Loucy (cell line): Measurements from ENCODE around the gene SMIM17.

Experiments
- H2AFZ ChIP-seq: fragments of 200-600 bp; sonication (generic); 2 replicates; pipeline ENCODE4 v1.6.0; 2016; ENCODE audit warnings: antibody characterized with exemption, mild to moderate bottlenecking, low read length, moderate library complexity
- H3F3A ChIP-seq: fragments of 200-600 bp; 2 replicates; pipeline ENCODE4 v1.6.0; 2016; ENCODE audit warnings: antibody characterized with exemption, low read depth, mild to moderate bottlenecking
- H3K27me3 ChIP-seq: fragments of 200-600 bp; sonication (generic); 2 replicates; pipeline ENCODE4 v1.6.1; 2014; ENCODE audit warnings: low read length, mild to moderate bottlenecking; ENCODE audit not compliant: insufficient read depth, poor library complexity, severe bottlenecking
- H3K36me3 ChIP-seq: fragments of 200-600 bp; sonication (generic); 2 replicates; pipeline ENCODE4 v1.6.1; 2016; ENCODE audit warnings: low read length; ENCODE audit not compliant: insufficient read depth
- H3K4me1 ChIP-seq: fragments of 200-600 bp; sonication (generic); 2 replicates; pipeline ENCODE4 v1.5.1; 2014; ENCODE audit warnings: low read length, mild to moderate bottlenecking; ENCODE audit not compliant: insufficient read depth, poor library complexity, severe bottlenecking
- H3K4me2 ChIP-seq: fragments of 200-600 bp; sonication (generic); 2 replicates; pipeline ENCODE4 v1.6.0; 2014; ENCODE audit warnings: antibody characterized with exemption, low read length, low read depth, mild to moderate bottlenecking; ENCODE audit not compliant: poor library complexity, severe bottlenecking
- H3K4me3 ChIP-seq: fragments of 200-600 bp; sonication (generic); 2 replicates; pipeline ENCODE4 v1.5.1; 2014; ENCODE audit warnings: low read length, mild to moderate bottlenecking, mixed read lengths; ENCODE audit not compliant: poor library complexity, severe bottlenecking
- H3K79me2 ChIP-seq: fragments of 200-600 bp; sonication (generic); 2 replicates; pipeline ENCODE4 v1.6.1; 2014; ENCODE audit warnings: low read length; ENCODE audit not compliant: insufficient read depth
- H3K9ac ChIP-seq: fragments of 200-600 bp; sonication (generic); 2 replicates; pipeline ENCODE4 v1.6.0; 2014; ENCODE audit warnings: mild to moderate bottlenecking, low read depth, low read length, moderate library complexity; ENCODE audit not compliant: poor library complexity, severe bottlenecking
- H3K9me2 ChIP-seq: fragments of 200-600 bp; sonication (generic); replicated peaks from 2 replicates; pipeline ENCODE4 v1.6.1; 2016; ENCODE audit warnings: low read depth, low read length, mixed read lengths
- H3K9me3 ChIP-seq: fragments of 200-600 bp; sonication (generic); 2 replicates; pipeline ENCODE4 v1.6.1; 2014; ENCODE audit warnings: mild to moderate bottlenecking, antibody characterized with exemption, low read length, low read depth; ENCODE audit not compliant: insufficient read depth
- H4K20me1 ChIP-seq: fragments of 200-600 bp; sonication (generic); 2 replicates; pipeline ENCODE4 v1.6.0; 2014; ENCODE audit warnings: antibody characterized with exemption, low read length, mild to moderate bottlenecking; ENCODE audit not compliant: insufficient read depth, poor library complexity, severe bottlenecking
- CTCF ChIP-seq: fragments of 200-600 bp; sonication (generic); conservative IDR thresholded peaks from 2 replicates; pipeline ENCODE4 v1.5.1; 2014; ENCODE audit warnings: mild to moderate bottlenecking, antibody characterized with exemption, low read length
- EZH2phosphoT487 ChIP-seq: fragments of 200-600 bp; IDR thresholded peaks from 2 replicates; pipeline ENCODE4 v1.6.1; 2018; ENCODE audit warnings: antibody characterized with exemption, mild to moderate bottlenecking, moderate library complexity, borderline replicate concordance

Gene SMIM17

GRCh38 chr19:56701895-56702294, 58.9 kb downstream of the SMIM17 start:
- no peaks in the 10 kb centered on the region for H3F3A ChIP-seq

GRCh38 chr19:56705939-56706338, 63.0 kb downstream of the SMIM17 start:
- no peak overlapping the region for H3K4me2 ChIP-seq

More at GRCh38 chr19:56701895-56702294, 58.9 kb downstream of the SMIM17 start:
- no peak overlapping the region for H2AFZ ChIP-seq
- H3K9me3 ChIP-seq = no peaks in the 10 kb centered on the region
- H3K79me2 ChIP-seq = no peaks in the 10 kb centered on the region
- H3K4me3 ChIP-seq = no peak overlapping the region
- no peaks in the 10 kb centered on the region for H3K36me3 ChIP-seq
- no peak for TF ChIP-seq CTCF
- no peak for TF ChIP-seq EZH2phosphoT487
- H3K9ac ChIP-seq = no peak overlapping the region
- no peaks in the 10 kb centered on the region for H3K4me1 ChIP-seq
- H3K4me2 ChIP-seq = no peak overlapping the region
- H3K9me2 ChIP-seq = no peaks in the 10 kb centered on the region
- H3K27me3 ChIP-seq = no peaks in the 10 kb centered on the region
- H4K20me1 ChIP-seq = no peaks in the 10 kb centered on the region

More at GRCh38 chr19:56705939-56706338, 63.0 kb downstream of the SMIM17 start:
- no peak overlapping the region for H2AFZ ChIP-seq
- H3K79me2 ChIP-seq = no peaks in the 10 kb centered on the region
- H3K4me1 ChIP-seq = no peaks in the 10 kb centered on the region
- H3K36me3 ChIP-seq = no peaks in the 10 kb centered on the region
- TF ChIP-seq EZH2phosphoT487 (no peak), CTCF (no peak)
- H3F3A ChIP-seq = no peaks in the 10 kb centered on the region
- no peak overlapping the region for H3K4me3 ChIP-seq
- no peaks in the 10 kb centered on the region for H3K27me3 ChIP-seq
- H3K9me2 ChIP-seq = no peaks in the 10 kb centered on the region
- no peak overlapping the region for H3K9ac ChIP-seq
- H4K20me1 ChIP-seq = no peaks in the 10 kb centered on the region
- H3K9me3 ChIP-seq = no peaks in the 10 kb centered on the region; the same call in 1 of the 2 replicates
